RWPE2 (cell line): ENCODE data around the gene ARL6.
A peak's percentile ranks its signal among the peaks of the same experiment; 100 is the strongest.
"Not testable (repeated sequence)": the region's sequence is repeated elsewhere in the genome, so short reads cannot be mapped to it uniquely, and the experiment has no call there.

Experiments
- ATAC-seq: fragments of 200-7000 bp; cut with Tn5 transposase; 3 replicates; pipeline ENCODE4 v1.9.1; 2021; ENCODE audit warnings: low read depth
- DNase-seq: peaks from one replicate; pipeline ENCODE4 v3.0.0-alpha.2; 2020; ENCODE audit warnings: low spot score
- H3K27ac ChIP-seq: fragments of 450-650 bp; 2 replicates; pipeline ENCODE4 v1.5.1; 2017; ENCODE audit warnings: mild to moderate bottlenecking; ENCODE audit not compliant: poor library complexity, severe bottlenecking
- H3K27me3 ChIP-seq: fragments of 250-450 bp; sonication (Bioruptor Pico); 2 replicates; pipeline ENCODE4 v1.5.1; 2021; ENCODE audit warnings: mild to moderate bottlenecking, moderate library complexity; ENCODE audit not compliant: insufficient read depth, poor library complexity, severe bottlenecking
- H3K36me3 ChIP-seq: fragments of 250-450 bp; sonication (Bioruptor Pico); 2 replicates; pipeline ENCODE4 v1.5.1; 2020; ENCODE audit warnings: low read depth, mild to moderate bottlenecking, moderate library complexity
- H3K4me1 ChIP-seq: fragments of 250-450 bp; sonication (Bioruptor Pico); 2 replicates; pipeline ENCODE4 v1.5.1; 2021; ENCODE audit warnings: mild to moderate bottlenecking, moderate library complexity; ENCODE audit not compliant: insufficient read depth, poor library complexity, severe bottlenecking
- H3K4me3 ChIP-seq: fragments of 250-450 bp; sonication (Bioruptor Pico); 2 replicates; pipeline ENCODE4 v1.5.1; 2021; ENCODE audit warnings: mild to moderate bottlenecking, moderate library complexity; ENCODE audit not compliant: severe bottlenecking
- H3K9me3 ChIP-seq: fragments of 250-450 bp; sonication (Bioruptor Pico); 2 replicates; pipeline ENCODE4 v1.5.1; 2021; ENCODE audit warnings: mild to moderate bottlenecking, moderate library complexity; ENCODE audit not compliant: severe bottlenecking
- CTCF ChIP-seq: fragments of 450-650 bp; IDR thresholded peaks from one replicate; pipeline ENCODE4 v1.5.1; 2017; ENCODE audit warnings: mild to moderate bottlenecking, moderate library complexity; ENCODE audit not compliant: poor library complexity, severe bottlenecking

The ARL6 gene

DNA sequence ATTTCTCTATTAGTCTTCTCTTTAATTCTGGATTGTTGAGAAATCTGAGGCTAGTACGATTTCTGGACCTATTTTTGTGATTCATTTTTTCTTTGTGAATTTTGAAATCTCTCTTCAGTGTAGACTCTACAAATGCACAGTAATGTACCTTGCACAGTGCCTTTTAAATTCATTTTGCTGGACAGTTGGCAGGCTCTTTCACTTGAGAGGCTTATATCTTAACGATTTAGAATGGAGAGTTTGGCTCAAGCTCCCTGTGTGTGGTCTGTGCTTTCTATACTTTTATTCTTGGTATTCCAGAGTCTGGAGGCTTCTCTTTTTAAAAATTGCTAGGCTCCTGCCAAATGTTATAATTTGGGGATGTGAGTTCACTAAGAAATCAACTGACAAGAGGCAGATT lies 66.1 kb downstream of the ARL6 start:
- Histone ChIP-seq H3K4me3 (no peak overlapping the region), H3K27me3 (no peaks in the 10 kb centered on the region), H3K9me3 (no peaks in the 10 kb centered on the region), H3K27ac (no peak overlapping the region), H3K4me1 (no peaks in the 10 kb centered on the region), H3K36me3 (no peaks in the 10 kb centered on the region)
- DNase-seq: no peak
- ATAC-seq: no peak
- TF ChIP-seq CTCF: no peak

GRCh38 chr3:97831140-97831539 lies 66.6 kb downstream of the ARL6 start:
- TF ChIP-seq CTCF: no peak
- Histone ChIP-seq H3K27ac (no peak overlapping the region), H3K36me3 (no peaks in the 10 kb centered on the region), H3K27me3 (no peaks in the 10 kb centered on the region), H3K4me3 (no peak overlapping the region), H3K9me3 (no peaks in the 10 kb centered on the region), H3K4me1 (no peaks in the 10 kb centered on the region)
- DNase-seq (no peak), ATAC-seq (no peak)

DNA sequence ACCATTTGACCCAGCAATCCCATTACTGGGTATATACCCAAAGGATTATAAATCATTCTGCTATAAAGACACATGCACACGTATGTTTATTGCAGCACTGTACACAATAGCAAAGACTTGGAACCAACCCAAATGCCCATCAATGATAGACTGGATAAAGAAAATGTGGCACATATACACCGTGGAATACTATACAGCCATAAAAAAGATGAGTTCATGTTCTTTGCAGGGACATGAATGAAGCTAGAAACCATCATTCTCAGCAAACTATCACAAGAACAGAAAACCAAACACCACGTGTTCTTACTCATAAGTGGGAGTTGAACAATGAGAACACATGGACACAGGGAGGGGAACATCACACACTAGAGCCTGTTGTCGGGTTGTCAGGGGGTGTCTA lies 68.6 kb downstream of the ARL6 start:
- not testable (repeated sequence) for H3K36me3 ChIP-seq, H3K4me3 ChIP-seq, H3K27me3 ChIP-seq, ATAC-seq, H3K4me1 ChIP-seq, H3K27ac ChIP-seq, H3K9me3 ChIP-seq, DNase-seq

- H3K27ac ChIP-seq: no peak overlapping the region
- DNase-seq (no peak), ATAC-seq (peak; percentile 58)
- H3K4me3 ChIP-seq: no peak overlapping the region
- no peaks in the 10 kb centered on the region for H3K36me3 ChIP-seq
- no peaks in the 10 kb centered on the region for H3K27me3 ChIP-seq
- no peak for TF ChIP-seq CTCF
- H3K4me1 ChIP-seq: no peaks in the 10 kb centered on the region
- no peaks in the 10 kb centered on the region for H3K9me3 ChIP-seq
These were observed 71.2 kb downstream of the ARL6 start for GRCh38 chr3:97835761-97836160.

DNA sequence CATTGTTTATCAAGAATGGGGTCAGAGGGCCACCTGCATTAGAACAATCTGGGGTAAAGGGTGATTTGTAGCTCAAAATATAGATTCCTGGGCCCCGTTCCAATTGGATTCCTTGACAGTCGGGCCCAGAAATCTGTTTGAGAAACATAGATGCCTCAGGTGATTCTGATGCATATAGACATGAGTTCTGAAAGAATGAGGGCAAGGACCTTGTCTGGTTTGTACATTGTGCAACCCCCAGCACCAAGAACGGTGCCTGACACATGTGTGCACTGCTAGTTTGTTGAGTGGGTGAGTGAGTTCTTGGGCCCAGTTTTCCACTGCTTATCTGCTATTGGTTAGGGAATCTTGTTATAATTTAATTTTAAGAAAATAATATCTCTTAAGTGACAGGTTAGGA lies 73.8 kb downstream of the ARL6 start:
- Histone ChIP-seq H3K4me3 (no peak overlapping the region), H3K27ac (no peak overlapping the region), H3K36me3 (no peaks in the 10 kb centered on the region), H3K27me3 (no peaks in the 10 kb centered on the region), H3K9me3 (no peaks in the 10 kb centered on the region), H3K4me1 (no peaks in the 10 kb centered on the region)
- no peak for ATAC-seq
- no peak for TF ChIP-seq CTCF
- no peak for DNase-seq
